ENCODE results near the gene LRBA.
"Not testable (repeated sequence)": the region's sequence is repeated elsewhere in the genome, so short reads cannot be mapped to it uniquely, and the experiment has no call there.

DNA sequence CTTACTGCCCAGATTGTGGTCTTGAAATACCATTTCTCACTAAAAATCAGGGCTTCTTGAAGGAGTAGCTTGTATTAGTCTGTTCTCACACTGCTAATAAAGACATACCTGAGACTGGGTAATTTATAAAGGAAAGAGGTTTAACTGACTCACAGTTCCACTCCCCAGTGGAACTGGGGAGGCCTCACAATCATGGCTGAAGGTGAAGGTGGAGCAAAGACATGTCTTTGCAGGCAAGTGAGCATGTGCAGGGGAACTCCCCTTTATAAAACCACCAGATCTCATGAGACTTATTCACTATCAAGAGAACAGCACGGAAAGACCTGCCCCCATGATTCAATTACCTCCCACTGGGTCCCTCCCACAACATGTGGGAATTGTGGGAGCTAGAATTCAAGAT, 58.0 kb downstream of the LRBA start:
- TF ChIP-seq POLR2AphosphoS5 (IDR thresholded peaks at IDR 0.05; ENCODE audit: low read depth, low read length); POLR2A (IDR thresholded peaks at IDR 0.05; ENCODE audit: low read depth, low read length); TAF1 (IDR thresholded peaks at IDR 0.05; ENCODE audit: borderline replicate concordance, low read depth, low read length): not testable (repeated sequence)

Measured in GM12892 (cell line).